RKO (cell line): ENCODE results near the gene FBL.
"Not testable (repeated sequence)": the region's sequence is repeated elsewhere in the genome, so short reads cannot be mapped to it uniquely, and the experiment has no call there.

Source experiments
- DNase-seq: peaks from one replicate; pipeline ENCODE4 v3.0.0-alpha.2; 2016; ENCODE audit warnings: low spot score

The FBL gene

GRCh38 chr19:39876486-39876885, 30.3 kb upstream of the FBL start:
- DNase-seq, result not testable (repeated sequence)

DNA sequence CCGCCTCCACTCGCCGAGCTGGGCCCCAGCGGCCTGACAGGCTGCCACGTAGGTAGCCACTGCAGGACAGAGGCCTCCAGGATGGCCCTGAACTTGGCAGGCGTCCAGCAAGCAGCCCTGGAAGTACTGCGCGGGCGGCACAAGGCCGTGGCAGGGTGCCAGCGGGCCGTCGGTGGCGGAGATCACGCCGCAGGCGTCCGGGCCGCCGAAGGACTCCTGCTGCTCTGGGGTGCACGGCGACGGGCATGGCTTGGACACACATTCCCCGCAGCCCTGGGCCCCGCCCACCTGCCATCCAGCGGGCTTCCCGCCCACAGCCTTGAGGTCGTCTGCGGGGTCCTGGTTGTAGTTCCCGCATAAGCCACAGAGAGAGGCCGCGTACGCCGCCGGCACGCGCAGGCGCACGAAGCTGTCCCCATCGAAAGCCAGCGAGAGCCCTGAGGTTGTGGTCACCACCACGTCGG, 29.3 kb upstream of the FBL start:
- not testable (repeated sequence) for DNase-seq

- DNase-seq, result no peak
Observed at GRCh38 chr19:39874404-39874803, 28.2 kb upstream of the FBL start.

- DNase-seq, result no peak
Observed at GRCh38 chr19:39873385-39873784, 27.2 kb upstream of the FBL start.

GRCh38 chr19:39871886-39872866, 26.0 kb upstream of the FBL start:
- DNase-seq, result no peak

DNA sequence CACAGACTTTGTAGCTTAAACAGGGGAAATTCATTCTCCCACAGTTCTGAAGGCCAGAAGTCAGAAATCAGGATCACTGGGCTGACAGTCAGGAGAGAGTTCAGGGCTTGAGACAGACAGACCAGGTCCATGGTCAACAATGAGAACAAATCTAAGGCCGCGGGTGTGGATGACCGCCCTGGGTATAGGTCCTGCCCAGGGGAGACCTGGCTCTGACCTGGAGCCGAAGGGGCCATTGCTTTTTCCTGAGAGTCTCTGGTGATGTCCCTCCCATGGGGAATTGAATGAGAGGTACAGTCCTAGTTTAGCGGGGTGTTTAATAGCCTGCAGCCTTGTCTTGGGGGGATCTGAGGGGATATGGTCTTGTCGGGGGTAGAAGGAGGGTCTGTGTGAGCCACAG, 25.2 kb upstream of the FBL start:
- no peak for DNase-seq

DNA sequence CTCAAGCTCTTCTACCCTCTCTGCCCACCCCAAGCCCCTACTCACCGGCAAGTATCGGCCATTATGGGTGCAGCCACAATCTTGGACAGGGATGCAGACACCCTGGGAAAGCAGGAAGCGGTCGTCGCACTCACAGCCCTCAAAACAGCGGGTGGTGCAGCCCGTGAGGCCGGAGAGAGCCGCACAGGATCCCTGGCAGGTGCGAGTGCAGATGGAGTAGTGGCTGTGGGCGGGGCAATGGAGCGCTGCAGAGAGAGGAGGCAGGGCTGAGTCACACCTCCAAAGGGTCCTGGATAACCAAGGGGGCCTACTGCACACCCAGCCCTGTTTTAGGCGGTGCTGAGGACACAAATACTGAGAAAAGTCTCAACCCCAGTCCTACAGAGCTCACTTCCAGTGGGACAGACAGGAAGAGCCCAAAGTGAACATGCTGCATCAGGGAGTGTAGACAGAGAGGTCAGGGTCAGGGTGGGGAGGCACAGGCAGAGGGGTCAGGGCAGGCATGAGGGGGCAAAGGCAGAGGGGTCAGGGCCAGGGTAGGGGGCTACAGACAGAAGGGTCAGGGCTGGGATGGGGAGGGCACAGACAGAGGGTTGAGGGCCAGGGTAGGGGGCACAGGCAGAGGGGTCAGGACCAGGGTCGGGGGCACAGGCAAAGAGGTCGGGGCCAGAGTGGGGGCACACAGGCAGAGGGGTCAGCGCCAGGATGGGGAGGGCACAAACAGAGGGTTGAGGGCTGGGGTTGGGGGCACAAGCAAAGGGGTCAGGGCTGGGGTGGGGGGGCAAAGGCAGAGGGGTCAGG, 24.2 kb upstream of the FBL start:
- DNase-seq, result no peak

- DNase-seq, result no peak
Observed at GRCh38 chr19:39867952-39868351, 21.8 kb upstream of the FBL start.

- no peak for DNase-seq
Observed at GRCh38 chr19:39867133-39867532, 21.0 kb upstream of the FBL start.

GRCh38 chr19:39865953-39866352, 19.8 kb upstream of the FBL start:
- no peak for DNase-seq

GRCh38 chr19:39865186-39865585, 19.0 kb upstream of the FBL start:
- DNase-seq, result no peak

DNA sequence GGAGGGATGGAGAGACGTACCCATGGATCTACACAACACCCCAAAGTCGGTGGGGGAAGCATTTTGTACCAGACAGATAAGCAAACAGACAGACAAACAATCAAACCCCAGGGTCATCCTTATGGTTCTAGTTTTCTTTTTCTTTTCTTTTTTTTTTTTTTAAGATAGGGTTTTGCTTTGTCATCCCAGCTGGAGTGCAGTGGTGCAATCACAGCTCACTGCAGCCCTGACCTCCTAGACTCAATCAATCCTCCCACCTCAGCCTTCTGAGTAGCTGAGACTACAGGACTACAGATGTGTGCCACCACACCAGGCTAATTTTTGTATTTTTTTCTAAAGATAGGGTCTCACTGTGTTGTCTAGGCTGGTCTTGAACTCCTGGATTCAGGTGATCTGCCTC, 17.9 kb upstream of the FBL start:
- no peak for DNase-seq

DNA sequence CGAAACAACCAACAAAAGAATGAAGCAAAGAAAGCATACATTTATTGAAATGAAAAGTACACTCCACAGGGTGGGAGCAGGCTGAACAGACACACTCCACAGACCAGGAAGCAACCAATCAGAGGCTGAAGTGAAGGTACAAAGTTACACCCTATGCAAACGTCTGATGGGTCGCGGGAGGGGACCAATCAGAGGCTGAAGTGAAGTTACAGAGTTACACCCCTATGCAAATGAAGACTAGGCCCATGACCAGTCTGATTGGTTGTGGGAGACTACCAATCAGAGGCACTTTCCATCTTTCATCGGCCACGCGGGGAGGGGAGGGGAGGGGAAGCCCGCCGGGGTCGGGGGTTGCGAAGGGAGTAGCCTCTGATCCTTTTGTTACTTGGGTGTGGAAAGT, 12.4 kb upstream of the FBL start:
- no peak for DNase-seq

DNA sequence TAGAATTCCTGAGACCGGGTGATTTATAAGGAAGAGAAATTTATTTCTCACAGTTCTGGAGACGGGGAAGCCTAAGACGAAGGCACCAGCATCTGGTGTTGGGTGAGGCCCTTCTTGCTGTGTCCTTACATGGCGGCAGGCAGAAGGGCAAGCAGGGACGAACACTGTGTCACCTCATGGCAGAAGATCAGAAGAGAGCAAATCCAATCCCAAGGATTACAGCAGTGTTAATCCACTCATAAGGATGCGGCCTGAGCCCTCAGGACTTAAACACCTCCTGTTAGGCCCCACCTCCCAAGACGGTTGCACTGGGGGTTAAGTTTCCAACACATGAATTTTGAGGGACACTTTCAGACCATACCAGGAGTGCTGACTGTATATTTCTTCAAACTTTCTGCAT, 6.7 kb upstream of the FBL start:
- DNase-seq, result no peak

DNA sequence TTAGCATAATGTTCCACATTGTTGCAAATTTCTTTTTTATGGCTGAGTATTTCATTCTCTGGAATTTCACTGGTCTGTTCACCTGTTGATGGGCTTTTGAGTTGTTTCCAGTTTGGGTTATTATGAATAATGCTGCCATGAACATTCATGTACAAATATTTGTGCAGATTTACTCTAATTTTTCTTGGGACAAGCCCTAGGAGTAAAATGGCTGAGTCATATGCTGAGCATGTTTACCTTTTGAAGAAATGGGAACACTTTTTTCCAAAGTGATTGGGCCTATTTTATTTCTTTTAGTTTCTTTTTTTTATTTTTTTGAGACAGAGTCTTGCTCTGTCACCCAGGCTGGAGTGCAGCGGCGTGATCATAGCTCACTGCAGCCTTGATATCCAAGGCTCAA, 4.7 kb upstream of the FBL start:
- no peak for DNase-seq

DNA sequence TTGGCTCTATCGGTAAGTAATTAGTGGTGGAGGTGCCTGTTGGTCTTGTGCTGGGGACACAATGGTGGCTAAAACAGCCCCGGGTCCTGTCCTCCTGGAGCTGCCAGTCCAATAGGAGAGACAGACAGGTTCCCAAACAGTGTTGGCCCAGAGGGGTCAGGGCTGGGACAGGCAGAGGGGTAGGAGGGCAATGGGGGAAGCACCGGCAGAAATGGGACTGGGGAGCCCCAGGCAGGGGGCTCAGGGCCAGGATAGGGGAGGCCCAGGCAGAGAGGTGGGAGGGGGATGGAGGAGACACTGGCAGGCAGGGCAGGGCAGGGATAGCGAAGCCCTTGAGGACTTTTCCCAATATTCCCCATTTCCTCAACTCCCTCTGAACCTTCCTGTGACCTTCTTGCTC, 2.2 kb upstream of the FBL start:
- DNase-seq, result no peak

DNA sequence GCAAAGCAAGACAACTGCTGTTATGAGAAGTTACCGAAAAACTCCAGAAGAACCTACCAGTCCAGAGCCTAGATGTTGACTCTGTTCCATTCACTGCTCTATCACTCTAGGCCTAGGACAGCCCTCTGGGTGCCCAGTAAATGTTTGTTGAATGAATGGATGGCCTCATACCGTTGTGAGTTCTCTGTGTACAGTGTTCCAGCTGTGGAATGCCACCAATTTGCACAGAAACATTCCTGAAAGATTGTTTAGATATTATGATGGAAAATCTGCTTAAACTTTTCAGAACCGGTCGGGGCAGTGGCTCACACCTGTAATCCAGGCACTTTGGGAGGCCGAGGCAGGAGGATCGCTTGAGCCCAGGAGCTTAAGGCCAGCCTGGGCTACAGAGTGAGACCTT, 1.3 kb upstream of the FBL start:
- DNase-seq, result no peak

DNA sequence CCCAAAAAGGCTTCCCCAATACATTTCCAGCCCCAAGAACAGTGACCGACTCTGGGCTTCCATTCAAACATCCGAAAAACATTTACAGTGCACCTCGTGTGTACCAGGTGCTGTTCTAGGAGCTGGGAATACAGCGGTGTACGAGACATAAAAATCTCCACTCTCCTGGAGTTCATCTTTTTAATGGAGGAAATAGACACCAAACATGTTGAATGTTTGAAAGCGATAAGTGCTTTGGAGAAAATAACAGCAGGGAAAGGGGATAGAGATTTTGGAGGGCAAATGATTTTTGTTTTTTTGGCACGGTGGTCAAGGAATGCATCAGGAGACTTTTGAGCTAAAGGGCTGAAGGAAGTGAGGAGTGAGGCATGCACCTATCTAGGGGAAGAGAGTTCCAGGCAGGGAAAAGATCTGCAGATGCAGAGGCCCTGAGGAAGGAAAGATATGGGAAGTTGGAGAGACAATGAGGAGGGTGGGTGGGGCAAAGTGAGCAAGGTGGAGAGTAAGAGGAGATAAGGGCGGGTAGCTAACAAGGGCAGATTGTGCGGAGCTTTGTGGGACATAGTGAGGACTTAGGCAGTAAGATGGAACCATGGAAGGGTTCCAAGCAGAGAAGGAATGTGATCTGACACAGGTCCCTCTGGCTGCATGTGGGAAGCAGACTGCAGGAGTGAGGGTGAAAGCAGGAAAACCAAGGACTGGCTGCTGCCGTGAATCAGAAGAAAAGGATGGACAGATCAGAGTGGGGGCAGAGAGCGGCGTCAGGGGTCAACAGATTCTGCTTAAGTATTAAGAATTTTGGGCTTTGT, 703 bp upstream of the FBL start:
- no peak for DNase-seq

DNA sequence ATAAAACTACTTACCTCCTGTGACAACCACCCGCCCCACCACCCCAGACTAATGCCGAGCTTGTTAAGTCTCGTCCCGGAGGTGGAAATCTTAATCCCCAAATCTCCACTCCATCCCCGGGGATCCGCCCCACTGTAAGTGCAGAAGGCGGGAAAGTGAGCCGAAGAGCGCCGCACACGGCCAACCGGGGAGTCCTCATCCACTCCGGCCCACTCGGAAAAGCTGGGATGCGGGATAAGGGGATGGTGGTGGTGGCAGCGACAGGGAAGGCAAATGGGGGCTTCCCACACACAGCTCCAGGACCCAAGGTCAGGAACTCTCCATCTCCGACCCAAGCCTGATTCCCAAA, 621 bp downstream of the FBL start:
- DNase-seq, result peak; percentile 40

GRCh38 chr19:39845172-39845571, 1.0 kb downstream of the FBL start:
- peak; percentile 76 for DNase-seq

GRCh38 chr19:39843919-39844793, 2.0 kb downstream of the FBL start:
- peak; percentile 70 for DNase-seq
